GM21390 (cell line): ENCODE results near the gene TM9SF3.

Experiments used
- ATAC-seq: cut with Tn5 transposase; IDR thresholded peaks from one replicate; pipeline ENCODE4 v1.9.1; 2021; ENCODE audit not compliant: unreplicated experiment

Gene TM9SF3

GRCh38 chr10:96482815-96483588, 103.8 kb downstream of the TM9SF3 start:
- ATAC-seq = no peak

GRCh38 chr10:96478355-96478754, 108.5 kb downstream of the TM9SF3 start:
- no peak for ATAC-seq

- no peak for ATAC-seq
Measured at GRCh38 chr10:96473866-96474265, 112.9 kb downstream of the TM9SF3 start.

DNA sequence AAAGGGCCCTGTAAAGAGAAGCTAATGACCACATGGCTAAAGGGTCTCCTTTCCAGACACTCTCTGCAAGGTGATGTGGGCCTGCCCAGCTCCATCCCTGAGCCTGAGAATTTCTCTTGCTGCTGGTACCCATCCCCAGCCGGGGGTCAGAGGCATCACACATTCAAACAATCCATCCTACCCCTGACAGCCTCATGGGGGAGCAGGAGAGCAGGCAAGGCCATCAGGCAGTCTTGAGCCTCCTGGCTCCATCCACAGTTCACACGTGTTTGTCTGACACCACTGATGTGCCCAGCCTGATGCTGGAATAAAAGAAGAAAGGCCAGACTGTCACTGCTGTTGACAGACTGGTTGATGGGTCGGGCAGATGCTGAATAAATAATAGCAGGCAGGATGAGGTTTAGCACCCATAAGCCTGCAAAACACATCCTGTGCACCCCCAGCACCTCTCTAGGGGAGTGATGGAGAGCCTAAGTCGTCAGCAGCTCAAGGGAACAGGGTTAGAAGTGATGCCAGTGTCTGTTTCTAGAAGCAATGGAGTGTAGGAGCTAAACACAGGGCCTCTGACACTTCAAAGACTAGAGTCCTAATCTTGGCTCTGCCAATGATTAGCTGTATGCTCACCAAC, 116.6 kb downstream of the TM9SF3 start:
- ATAC-seq = no peak

DNA sequence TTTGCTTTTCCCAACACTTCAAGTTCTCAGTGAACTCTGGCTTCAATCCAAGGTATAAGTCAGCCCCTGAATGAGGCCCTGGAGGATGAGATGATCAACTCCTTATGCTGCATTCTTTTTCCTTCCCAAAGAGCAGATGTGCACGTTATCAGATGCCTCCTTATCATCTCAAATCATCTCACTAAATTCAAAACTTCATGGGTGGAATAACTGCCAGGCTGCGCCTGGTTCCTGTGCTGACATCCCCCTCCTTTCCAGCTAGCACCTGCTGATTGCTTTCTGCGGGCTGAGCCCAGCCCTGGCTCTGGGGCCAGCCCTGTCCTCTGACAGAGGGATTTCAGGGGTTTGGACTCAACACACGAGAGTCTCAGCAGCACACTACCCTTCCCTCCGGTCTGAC, 118.0 kb downstream of the TM9SF3 start:
- ATAC-seq = no peak
